Measurements from ENCODE around the gene SEC62.
"Not testable (repeated sequence)": the region's sequence is repeated elsewhere in the genome, so short reads cannot be mapped to it uniquely, and the experiment has no call there.

Gene SEC62

GRCh38 chr3:170016057-170016456 is 49.5 kb downstream of the SEC62 start:
- no peak for DNase-seq (ENCODE audit: low read depth)

GRCh38 chr3:170019306-170019705 is 52.7 kb downstream of the SEC62 start:
- DNase-seq (ENCODE audit: low read depth) = not testable (repeated sequence)

- DNase-seq (ENCODE audit: low read depth) = no peak
Measured at GRCh38 chr3:170021083-170021482, 54.5 kb downstream of the SEC62 start.

GRCh38 chr3:170022336-170022735 is 55.7 kb downstream of the SEC62 start:
- no peak for DNase-seq (ENCODE audit: low read depth)

- DNase-seq (ENCODE audit: low read depth) = no peak
Measured at GRCh38 chr3:170023165-170023564, 56.6 kb downstream of the SEC62 start.

- DNase-seq (ENCODE audit: low read depth) = no peak
Measured at GRCh38 chr3:170024581-170024980, 58.0 kb downstream of the SEC62 start.

- DNase-seq (ENCODE audit: low read depth) = no peak
Measured at GRCh38 chr3:170027233-170028102, 60.9 kb downstream of the SEC62 start.

GRCh38 chr3:170033489-170033888 is 66.9 kb downstream of the SEC62 start:
- DNase-seq (ENCODE audit: low read depth) = no peak

- DNase-seq (ENCODE audit: low read depth) = no peak
Measured at GRCh38 chr3:170037463-170038433, 71.1 kb downstream of the SEC62 start, which contains the start of gene GPR160. Gene GPR160 (plus strand): TSS chr3:170037995. CDS start chr3:170083973, 45,978 bp downstream.

GRCh38 chr3:170038434-170039110 is 72.0 kb downstream of the SEC62 start:
- no peak for DNase-seq (ENCODE audit: low read depth)

GRCh38 chr3:170040418-170040817 is 73.8 kb downstream of the SEC62 start:
- no peak for DNase-seq (ENCODE audit: low read depth)

- DNase-seq (ENCODE audit: low read depth) = no peak
Measured at GRCh38 chr3:170043506-170043905, 76.9 kb downstream of the SEC62 start.

- DNase-seq (ENCODE audit: low read depth) = no peak
Measured at GRCh38 chr3:170044271-170044670, 77.7 kb downstream of the SEC62 start.

- no peak for DNase-seq (ENCODE audit: low read depth)
Measured at GRCh38 chr3:170044795-170045244, 78.2 kb downstream of the SEC62 start.

- DNase-seq (ENCODE audit: low read depth) = no peak
Measured at GRCh38 chr3:170046269-170047132, 79.9 kb downstream of the SEC62 start.

- no peak for DNase-seq (ENCODE audit: low read depth)
Measured at GRCh38 chr3:170047133-170047404, 80.5 kb downstream of the SEC62 start.
